Motor neuron (in vitro differentiated cells): ENCODE results near the gene CYP2U1. TPM values are rescaled to one million over a fixed set of nuclear protein-coding genes. Genes with fewer than 3 reads are reported as not detected.
A peak's percentile ranks its signal among the peaks of the same experiment; 100 is the strongest.

Experiments used
- ATAC-seq, 8 experiments: fragments of 200-7000 bp; cut with Tn5 transposase; replicated peaks in 6 of 8; 2 replicates each; pipeline ENCODE4 v1.8.0; 2021; ENCODE audit warnings: mild to moderate bottlenecking in 8 of 8, moderate library complexity in 8 of 8
- H3K27ac ChIP-seq, 2 donors: fragments of 250-450 bp; sonication (Bioruptor Pico); 2 replicates each; pipeline ENCODE4 v1.9.0; 2021; ENCODE audit warnings: antibody characterized with exemption in 2 of 2, mild to moderate bottlenecking in 2 of 2, moderate library complexity in 1 of 2
- H3K4me1 ChIP-seq, 2 donors: fragments of 250-450 bp; sonication (Bioruptor Pico); replicated peaks in 1 of 2; 2 replicates each; pipeline ENCODE4 v1.6.1; 2021; ENCODE audit warnings: antibody characterized with exemption in 2 of 2, mild to moderate bottlenecking in 2 of 2, moderate library complexity in 1 of 2
- H3K4me3 ChIP-seq, 5 donors: fragments of 250-450 bp; sonication (Bioruptor Pico); 2 replicates each; pipeline ENCODE4 v1.9.0; 2021; ENCODE audit warnings: antibody characterized with exemption in 5 of 5, mild to moderate bottlenecking in 5 of 5, moderate library complexity in 4 of 5
- WGBS, 10 experiments: fragments of 450-650 bp; shearing (Covaris generic); methylation state at CpG; one replicate each; pipeline ENCODE4 v1.0.0; 2022; 5-methylcytosine and 5-hydroxymethylcytosine counted together
- in situ Hi-C, 9 experiments: fragments of 400-800 bp; cut with MboI; loops; one replicate each; pipeline ENCODE4 v1.15.0; 2021; ENCODE audit warnings: low sequenced_read_pairs in 9 of 9, low pct_unique_long_range_greater_than_20kb in 2 of 9; ENCODE audit not compliant: unreplicated experiment in 9 of 9
- total RNA-seq, 8 experiments: library from RNA; unstranded; fragments of 300-600 nt; gene quantifications; 2 replicates each; pipeline versions ENCODE4 v1.2.3 to v1.2.4, GENCODE V29; 2022

Gene CYP2U1
- 10 to 100 TPM in 1 of 8 experiments, 1 to 10 TPM in 7; 4.2 to 12.8 (median 5.5) TPM for total RNA-seq

DNA sequence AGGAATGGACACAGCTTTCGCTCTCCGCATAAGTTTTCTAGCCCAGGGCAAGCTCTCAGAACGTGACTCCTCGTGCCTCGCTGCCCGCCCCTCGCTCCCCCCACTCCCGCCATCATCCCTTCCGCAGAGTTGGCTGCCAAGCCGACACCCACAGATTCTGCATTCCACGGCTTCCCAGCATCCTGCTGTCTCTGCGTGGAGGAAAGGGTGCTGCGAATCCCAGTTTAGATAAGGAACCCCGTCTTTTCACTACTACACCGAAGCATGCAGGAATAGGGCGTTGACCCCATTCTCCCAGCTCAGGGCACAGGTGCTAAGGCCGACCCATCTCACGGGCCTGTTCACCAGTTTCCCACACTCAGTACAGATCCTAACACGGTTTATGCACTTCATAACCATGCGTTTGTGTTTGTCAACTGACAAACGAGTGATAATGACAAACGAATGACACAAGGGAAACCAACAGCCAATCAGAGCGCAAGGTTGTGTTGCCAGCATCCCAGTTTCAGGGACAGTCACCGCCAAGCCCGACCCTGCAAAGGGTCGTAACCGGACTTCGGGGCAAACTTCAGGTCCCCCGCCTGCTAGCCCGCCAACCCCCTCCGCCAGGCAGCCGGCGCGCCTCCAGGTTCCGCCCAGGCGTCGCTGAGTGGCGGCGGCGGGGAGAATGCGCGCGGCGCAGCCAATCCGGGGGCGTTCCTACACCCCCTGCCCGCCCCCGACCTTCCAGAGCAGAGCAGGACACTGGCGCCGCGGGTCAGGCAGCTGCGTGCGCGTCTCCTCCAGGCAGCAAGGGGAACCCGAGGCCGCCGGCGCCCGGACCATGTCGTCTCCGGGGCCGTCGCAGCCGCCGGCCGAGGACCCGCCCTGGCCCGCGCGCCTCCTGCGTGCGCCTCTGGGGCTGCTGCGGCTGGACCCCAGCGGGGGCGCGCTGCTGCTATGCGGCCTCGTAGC is at the start of gene CYP2U1:
CYP2U1 (plus strand) TSS at position 729 of the 954 bp plus-strand sequence; CDS start at position 824, 95 bp downstream.
- ATAC-seq, result peak; percentile 91 to 97 (median 96)
- Histone ChIP-seq H3K4me3 (peak within 1 kb of the TSS; percentile 59 to 69 (median 62)), H3K4me1 (peaks cover 9 to 13% of the 10 kb centered on the region in 2 donors), H3K27ac (peak within 1 kb of the TSS in 1 of 2 donors; percentile 6)
- 0 to 60% (median 22%) methylated on average over 2 to 9 of the region's 78 CpGs; no CpG with 5 or more reads in 2 of the 10 experiments for WGBS, 10 experiments
- in situ Hi-C loops, result no loop called here

DNA sequence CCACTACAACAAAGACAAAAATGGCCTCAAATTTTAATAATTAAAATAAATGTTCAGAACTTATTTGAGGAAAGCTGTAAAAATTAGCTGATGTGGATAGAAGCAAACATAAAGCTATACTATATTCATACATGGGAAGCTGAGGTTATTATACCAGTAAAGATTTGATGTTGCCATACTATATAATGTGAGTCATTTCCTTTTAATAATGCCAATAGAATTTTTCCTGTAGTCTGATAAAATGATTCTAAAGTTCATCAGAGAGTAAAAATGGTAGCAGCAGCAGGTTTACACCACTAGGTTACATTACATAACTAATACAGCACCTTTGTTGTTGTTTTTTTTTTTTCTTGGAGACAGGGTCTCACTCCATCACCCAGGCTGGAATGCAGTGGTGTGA is 45.5 kb upstream of the CYP2U1 start:
- in situ Hi-C loops, result no loop called here
- ATAC-seq, result no peak
- no peak overlapping the region for H3K4me3 ChIP-seq
- no peak overlapping the region for H3K27ac ChIP-seq
- H3K4me1 ChIP-seq, result no peaks in the 10 kb centered on the region

DNA sequence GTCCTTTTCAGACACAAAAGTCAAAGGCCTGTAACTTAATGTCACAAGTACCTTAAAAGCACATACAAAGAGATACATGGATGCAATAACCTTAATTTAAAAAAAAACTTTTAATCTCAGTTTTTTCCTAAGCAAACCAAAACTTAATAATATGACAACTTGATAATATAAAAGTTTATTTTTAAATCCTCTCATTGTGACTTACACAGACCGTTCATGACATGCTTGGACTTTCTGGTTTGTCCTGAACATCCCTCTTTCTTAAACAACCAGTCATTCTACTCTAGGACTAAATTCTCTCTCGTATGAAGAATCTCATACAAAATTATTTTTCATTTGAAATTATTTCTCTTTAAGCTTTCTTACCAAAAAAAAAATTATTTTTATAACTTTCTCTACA is 43.1 kb upstream of the CYP2U1 start:
- in situ Hi-C loops, result no loop called here

DNA sequence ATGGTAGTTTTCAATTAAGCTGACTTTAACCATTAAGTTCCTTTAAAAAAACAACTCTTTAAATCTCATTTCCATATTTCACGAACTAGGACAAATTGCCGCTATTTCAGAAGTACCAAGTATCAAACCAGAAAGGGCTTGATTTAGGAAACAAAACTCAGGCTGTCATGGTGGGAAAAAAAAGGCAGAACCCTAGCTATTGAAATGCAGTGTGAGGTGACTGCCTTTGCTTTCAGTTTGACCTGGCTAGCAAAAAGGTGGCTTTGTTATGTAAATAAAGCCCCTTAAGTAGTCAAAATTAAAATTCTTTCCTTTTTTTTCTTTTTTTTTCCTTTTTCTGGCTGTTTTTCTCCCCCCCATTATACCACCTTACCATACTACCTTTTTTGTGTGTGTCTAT is 40.6 kb upstream of the CYP2U1 start:
- in situ Hi-C loops, result no loop called here
- Histone ChIP-seq H3K27ac (no peak overlapping the region), H3K4me1 (no peaks in the 10 kb centered on the region), H3K4me3 (no peak overlapping the region)
- 50 to 100% (median 87%) methylated on average over 1 to 2 of the region's 2 CpGs for WGBS, 10 experiments
- ATAC-seq, result no peak

More for the DNA sequence above, 43.1 kb upstream of the CYP2U1 start:
- Histone ChIP-seq H3K4me1 (no peaks in the 10 kb centered on the region), H3K27ac (no peak overlapping the region), H3K4me3 (no peak overlapping the region)
- WGBS, 10 experiments, result 0 to 67% (median 46%) methylated on average over 1 to 2 of the region's 2 CpGs; no CpG with 5 or more reads in 1 of the 10 experiments
- ATAC-seq, result no peak

DNA sequence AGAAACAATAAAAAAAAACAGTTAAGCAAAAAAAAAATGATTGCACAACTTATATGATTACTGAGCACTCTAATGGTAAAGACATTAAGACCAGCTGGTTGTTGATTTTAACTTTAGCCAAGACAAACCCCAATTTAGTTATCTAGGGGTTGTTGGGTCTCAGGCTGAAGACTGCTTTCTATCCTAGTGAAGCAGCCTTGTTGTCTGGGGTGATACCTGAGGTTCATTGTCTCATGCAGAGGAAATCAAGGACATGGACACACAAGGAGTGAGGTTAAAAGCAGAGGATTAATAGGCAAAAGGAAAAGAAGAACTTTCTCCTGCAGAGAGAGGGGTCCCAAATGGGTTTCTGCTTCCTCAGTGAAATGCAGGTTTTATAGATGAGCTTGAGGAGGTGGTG is 40.0 kb upstream of the CYP2U1 start:
- no peak for ATAC-seq
- in situ Hi-C loops, result no loop called here
- no peak overlapping the region for H3K4me3 ChIP-seq

DNA sequence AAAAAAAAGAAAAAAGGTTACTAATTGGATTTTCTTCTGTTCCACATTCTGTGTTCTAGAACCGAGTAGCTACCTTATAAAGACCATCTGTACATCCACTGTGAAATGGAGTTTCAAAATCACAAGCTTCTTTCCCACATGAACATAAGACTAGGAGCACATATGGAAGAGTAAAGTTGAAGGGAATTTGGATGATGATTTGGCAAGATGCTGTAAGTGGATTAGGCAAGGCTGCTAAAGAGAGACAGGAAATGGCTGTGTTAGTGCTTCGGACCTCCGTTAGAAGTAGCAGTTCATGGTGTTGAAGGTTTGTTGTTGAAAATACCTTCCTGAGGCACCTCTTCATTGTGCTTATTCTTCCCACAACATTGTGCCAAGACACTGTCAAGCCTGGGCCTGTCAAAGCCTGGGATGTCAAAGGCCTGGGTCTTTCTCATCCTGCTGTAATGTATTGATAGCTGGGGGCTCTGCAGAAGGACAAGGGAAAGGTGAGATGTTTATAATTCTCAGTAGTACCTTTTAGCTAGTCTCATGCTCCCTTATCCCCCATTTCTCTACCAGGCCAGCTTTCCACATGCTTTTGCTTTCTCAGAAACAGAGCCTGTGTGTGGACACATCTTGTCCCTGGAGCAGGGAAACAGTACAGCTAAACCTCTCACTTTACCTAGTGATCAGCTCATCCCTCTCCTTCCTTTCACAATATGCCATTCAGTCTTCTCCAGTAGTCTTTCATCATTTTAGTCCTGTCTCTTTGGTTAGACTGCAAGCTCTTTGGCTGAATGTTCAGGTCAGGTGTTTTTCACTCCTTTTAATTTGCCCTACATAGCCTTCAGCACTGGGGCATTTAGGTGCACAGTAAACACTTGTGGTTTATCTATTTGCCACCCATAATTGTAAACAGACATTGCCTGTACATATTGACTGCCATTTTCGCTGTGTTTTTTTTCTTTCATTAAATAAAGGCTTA is 37.9 kb upstream of the CYP2U1 start:
- Histone ChIP-seq H3K4me1 (no peaks in the 10 kb centered on the region), H3K4me3 (no peak overlapping the region), H3K27ac (no peak overlapping the region)
- in situ Hi-C loops, result no loop called here
- no peak for ATAC-seq
- WGBS, 10 experiments, result 54 to 100% (median 82%) methylated on average over 2 to 4 of the region's 4 CpGs; no CpG with 5 or more reads in 2 of the 10 experiments

More for the DNA sequence above, 40.0 kb upstream of the CYP2U1 start:
- Histone ChIP-seq H3K4me1 (no peaks in the 10 kb centered on the region), H3K27ac (no peak overlapping the region)

DNA sequence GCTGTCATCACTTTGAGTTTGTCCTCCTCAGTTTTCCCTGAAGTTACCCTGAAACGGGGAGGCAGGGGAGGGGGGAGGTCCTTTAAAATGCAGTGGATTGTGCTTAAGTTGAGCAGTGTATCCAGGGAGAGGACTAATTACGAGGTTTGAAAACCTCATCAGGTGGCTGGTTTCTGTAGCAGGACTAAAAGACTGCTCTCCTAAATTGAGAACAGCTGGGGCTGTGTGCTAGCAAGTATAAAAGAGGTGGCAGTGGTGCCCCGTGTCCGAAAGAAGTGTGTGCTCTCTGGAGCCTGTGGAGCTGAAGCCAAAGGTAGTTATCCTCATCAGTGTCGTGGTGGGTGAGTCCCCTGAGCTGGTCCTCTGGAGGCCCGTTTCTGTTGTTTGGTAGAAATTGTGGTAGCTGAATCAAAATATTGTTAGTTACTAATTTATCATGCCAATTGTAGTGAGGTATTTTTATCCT is 37.2 kb upstream of the CYP2U1 start:
- no peak overlapping the region for H3K4me3 ChIP-seq
- H3K27ac ChIP-seq, result no peak overlapping the region
- 0 to 93% (median 72%) methylated on average over 1 to 4 of the region's 6 CpGs; no CpG with 5 or more reads in 4 of the 10 experiments for WGBS, 10 experiments
- in situ Hi-C loops, result no loop called here
- no peak for ATAC-seq
- H3K4me1 ChIP-seq, result no peaks in the 10 kb centered on the region

DNA sequence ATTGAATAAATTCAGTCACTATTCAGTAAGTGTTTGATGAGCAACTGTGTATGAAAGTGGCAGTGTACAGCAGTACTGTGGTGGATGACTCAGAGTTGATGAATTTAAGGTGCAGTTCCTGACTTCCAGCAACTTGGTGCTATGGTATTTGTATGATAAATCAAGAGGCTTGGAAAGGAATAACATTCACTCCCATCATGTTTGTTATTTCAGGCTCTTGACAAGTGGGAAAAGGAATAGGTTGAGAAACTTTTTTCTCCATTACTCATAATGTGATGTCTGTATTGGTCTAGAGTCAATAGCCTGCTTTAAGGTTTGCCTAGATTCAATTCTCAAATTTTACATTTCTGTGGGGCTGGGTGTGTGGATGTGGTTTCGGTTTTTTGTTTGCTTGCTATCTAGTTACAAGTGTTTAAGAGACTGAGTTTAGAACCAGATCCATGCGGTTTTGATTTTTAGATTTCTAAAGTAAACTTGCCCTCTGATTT is 35.1 kb upstream of the CYP2U1 start:
- peak in 4 of 8 experiments; percentile 68 to 98 (median 88) for ATAC-seq

DNA sequence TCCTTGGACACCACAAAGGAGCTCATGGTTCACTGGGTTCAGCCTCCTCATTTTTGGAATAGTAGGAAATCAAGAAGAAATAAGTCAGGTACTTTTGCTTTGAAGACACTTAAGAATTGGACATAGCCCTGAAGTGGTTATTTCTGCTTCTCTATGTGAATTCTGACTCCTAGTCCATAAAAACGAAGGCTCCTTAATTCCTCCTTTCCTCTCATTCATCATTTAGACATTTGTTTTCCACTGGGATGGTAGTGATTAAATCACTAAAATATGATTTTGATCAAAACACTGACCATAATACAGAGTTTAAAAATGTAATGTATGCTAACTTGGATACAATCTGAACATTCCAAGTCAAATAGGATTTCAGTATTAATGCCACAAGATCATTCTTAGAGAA is 34.7 kb upstream of the CYP2U1 start:
- in situ Hi-C loops, result no loop called here
- Histone ChIP-seq H3K4me1 (no peaks in the 10 kb centered on the region), H3K4me3 (no peak overlapping the region), H3K27ac (no peak overlapping the region)
- whole genome bisulfite sequencing, 10 experiments, result 11 to 100% (median 58%) methylated on average over 1 of the region's 1 CpG; no CpG with 5 or more reads in 2 of the 10 experiments
- no peak for ATAC-seq

More for the DNA sequence above, 35.1 kb upstream of the CYP2U1 start:
- Histone ChIP-seq H3K27ac (no peak overlapping the region), H3K4me3 (no peak overlapping the region), H3K4me1 (no peaks in the 10 kb centered on the region)
- 33 to 94% (median 76%) methylated on average over 1 to 2 of the region's 2 CpGs; no CpG with 5 or more reads in 1 of the 10 experiments for WGBS, 10 experiments
- in situ Hi-C loops, result no loop called here

DNA sequence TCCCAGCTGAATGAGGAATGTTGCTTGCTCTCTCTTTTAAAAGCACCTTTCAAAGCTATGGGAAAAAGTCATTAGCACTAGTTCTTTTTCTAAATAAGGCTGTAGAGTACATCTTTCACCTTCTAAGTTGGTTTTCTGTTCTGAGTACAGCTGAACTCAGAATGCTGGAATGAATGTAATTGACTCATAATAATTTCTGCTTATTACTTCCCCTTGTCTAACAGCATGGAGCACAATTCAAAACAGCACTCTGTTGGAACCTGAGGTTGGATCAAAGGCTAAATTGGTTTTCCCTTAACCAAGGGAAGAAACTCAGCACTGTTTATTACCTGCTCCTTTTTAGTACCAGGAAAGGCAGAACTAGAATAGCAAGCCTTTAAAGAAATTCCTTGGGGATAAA is 33.5 kb upstream of the CYP2U1 start:
- in situ Hi-C loops, result no loop called here
- Histone ChIP-seq H3K4me3 (no peak overlapping the region), H3K4me1 (no peaks in the 10 kb centered on the region), H3K27ac (no peak overlapping the region)
- ATAC-seq, result no peak

DNA sequence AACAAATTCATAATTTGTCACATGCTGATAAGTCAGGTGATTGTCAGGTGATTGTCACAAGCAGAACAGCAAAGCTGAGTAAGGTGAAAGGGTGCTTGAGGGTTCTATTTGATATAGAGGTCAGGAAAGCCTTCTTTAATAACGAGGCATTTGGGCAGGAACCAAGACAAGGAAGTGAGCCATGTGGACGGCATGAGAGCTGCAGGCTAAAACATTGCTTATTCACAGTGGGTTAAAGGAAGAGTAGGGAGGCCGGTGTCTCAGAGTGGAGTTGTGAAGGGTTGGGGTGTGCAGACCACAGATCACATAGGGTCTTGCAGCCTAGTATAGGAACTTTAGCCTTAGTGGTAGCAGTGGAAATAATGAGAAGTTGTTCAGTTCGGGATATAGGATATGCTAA is 31.3 kb upstream of the CYP2U1 start:
- Histone ChIP-seq H3K27ac (no peak overlapping the region), H3K4me3 (no peak overlapping the region), H3K4me1 (no peaks in the 10 kb centered on the region)
- 65 to 100% (median 94%) methylated on average over 1 to 4 of the region's 4 CpGs; no CpG with 5 or more reads in 3 of the 10 experiments for WGBS, 10 experiments
- no peak for ATAC-seq
- in situ Hi-C loops, result loop anchor here in 4 of 9 experiments (25.0 kb wide), 1 partner anchor 138 kb away; no protein-coding TSS in a partner anchor

DNA sequence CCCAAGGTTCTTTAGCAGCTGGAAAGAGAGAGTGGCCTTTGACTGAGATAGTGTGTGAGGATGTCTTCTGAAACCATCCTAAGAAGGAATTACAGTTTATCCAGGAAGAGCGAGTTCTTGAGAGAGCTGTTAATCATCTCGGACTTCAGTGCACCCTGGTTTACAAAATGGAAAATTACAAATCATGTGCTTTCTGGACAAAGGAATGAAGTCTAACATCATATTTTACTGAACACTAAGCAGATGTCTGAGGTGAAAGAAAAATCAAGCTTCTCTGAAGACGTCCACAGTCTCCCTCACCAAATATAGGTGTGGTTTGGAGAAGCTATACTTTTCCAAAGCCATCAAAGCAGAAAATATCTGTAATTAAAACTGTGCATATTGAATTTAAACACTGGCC is 30.8 kb upstream of the CYP2U1 start:
- in situ Hi-C loops, result loop anchor here in 4 of 9 experiments (25.0 kb wide), 1 partner anchor 138 kb away; no protein-coding TSS in a partner anchor
- WGBS, 10 experiments, result 97 to 100% (median 100%) methylated on average over 1 to 3 of the region's 3 CpGs; no CpG with 5 or more reads in 4 of the 10 experiments

More for the DNA sequence above, 30.8 kb upstream of the CYP2U1 start:
- Histone ChIP-seq H3K27ac (no peak overlapping the region), H3K4me1 (no peaks in the 10 kb centered on the region), H3K4me3 (no peak overlapping the region)
- no peak for ATAC-seq
